ENCODE results near the gene GRIK1. TPM values are rescaled to one million over a fixed set of nuclear protein-coding genes. Genes with fewer than 3 reads are reported as not detected.

The GRIK1 gene
- 0.09 to 0.11 TPM in 2 of 3 replicates, not detected in the other for total RNA-seq (2021)
- percentile 7 among the genes with signal in this experiment for Bru-seq, nascent RNA
- long read RNA-seq, experiment 1, partial matches to known transcripts = 0 of 1 reads
- long read RNA-seq, experiment 1, other reads (novel, unspliced or antisense) = 1 of 1 reads
- long read RNA-seq, experiment 2, partial matches to known transcripts = 0 of 1 reads
- long read RNA-seq, experiment 2, other reads (novel, unspliced or antisense) = 1 of 1 reads
- long read RNA-seq, experiment 3 = 0 reads

- TF ChIP-seq NR2C2 (CRISPR knock-in tag; IDR thresholded peaks at IDR 0.05) = no peak
- no peak for TF ChIP-seq ZBTB21 (CRISPR knock-in tag; IDR thresholded peaks at IDR 0.05; ENCODE audit: borderline replicate concordance)
- TF ChIP-seq ZNF219 (CRISPR knock-in tag; IDR thresholded peaks at IDR 0.05; ENCODE audit: borderline replicate concordance) = no peak
- TF ChIP-seq JUN (CRISPR knock-in tag; IDR thresholded peaks at IDR 0.05) = no peak
- TF ChIP-seq ZNF138 (CRISPR knock-in tag; conservative IDR thresholded peaks at IDR 0.05) = no peak
- H3K4me1 Mint-ChIP-seq = peaks cover 8% of the 10 kb centered on the region
- no peaks in the 10 kb centered on the region for H3K36me3 Mint-ChIP-seq
- peak; percentile 27 for DNase-seq (ENCODE audit: low spot score)
- POLR2A ChIA-PET = no interaction called here
- H3K4me3 Mint-ChIP-seq = peak within 1 kb of the TSS; percentile 93
- CTCF ChIA-PET = interaction anchor here (0.7 to 1.8 kb wide), 4 partner anchors 23 to 850 kb away, joined by 3 to 13 read pairs (median 5); no protein-coding TSS in a partner anchor
- H3K9me3 Mint-ChIP-seq = no peaks in the 10 kb centered on the region
- peaks cover 63% of the 10 kb centered on the region for H3K27me3 Mint-ChIP-seq (ENCODE audit: low read depth)
- no peak within 1 kb of the TSS for H3K27ac Mint-ChIP-seq
- ATAC-seq = peak; percentile 64
These were observed at the start of gene GRIK1 for GRCh38 chr21:29939924-29940275. TSS of gene GRIK1 (minus strand) at chr21:29939996.

- CTCF ChIA-PET = no interaction called here
- TF ChIP-seq CREB1 (CRISPR knock-in tag; IDR thresholded peaks at IDR 0.05) = no peak
- no peak for TF ChIP-seq ATF6 (CRISPR knock-in tag; IDR thresholded peaks at IDR 0.05)
- Mint-ChIP-seq H3K4me1 (peaks cover 5% of the 10 kb centered on the region; the same call in 1 of the 2 replicates), H3K36me3 (peaks cover 14% of the 10 kb centered on the region), H3K27ac (no peak overlapping the region), H3K9me3 (peaks cover 20% of the 10 kb centered on the region), H3K27me3 (ENCODE audit: low read depth) (no peaks in the 10 kb centered on the region), H3K4me3 (no peak overlapping the region)
- POLR2A ChIA-PET = no interaction called here
- ATAC-seq (no peak), DNase-seq (ENCODE audit: low spot score) (no peak)
These were observed 48.0 kb upstream of the GRIK1 start for GRCh38 chr21:29987762-29988161.

GRCh38 chr21:29985866-29986265, 46.1 kb upstream of the GRIK1 start:
- DNase-seq (ENCODE audit: low spot score) (no peak), ATAC-seq (no peak)
- H3K4me3 Mint-ChIP-seq = no peak overlapping the region
- peaks cover 14% of the 10 kb centered on the region for H3K36me3 Mint-ChIP-seq
- no peak overlapping the region for H3K27ac Mint-ChIP-seq
- H3K27me3 Mint-ChIP-seq (ENCODE audit: low read depth) = no peaks in the 10 kb centered on the region
- POLR2A ChIA-PET = no interaction called here
- TF ChIP-seq E2F1 (CRISPR knock-in tag; IDR thresholded peaks at IDR 0.05) = no peak
- TF ChIP-seq E2F5 (CRISPR knock-in tag; IDR thresholded peaks at IDR 0.05) = no peak
- no peak for TF ChIP-seq ZMAT4 (CRISPR knock-in tag; IDR thresholded peaks at IDR 0.05)
- TF ChIP-seq TP53 (CRISPR knock-in tag; IDR thresholded peaks at IDR 0.05) = no peak
- no peak for TF ChIP-seq MLX (CRISPR knock-in tag; IDR thresholded peaks at IDR 0.05)
- no peak for TF ChIP-seq FOXJ3 (CRISPR knock-in tag; IDR thresholded peaks at IDR 0.05; ENCODE audit: borderline replicate concordance)
- no peak for TF ChIP-seq ZNF263 (CRISPR knock-in tag; IDR thresholded peaks at IDR 0.05; ENCODE audit: low read depth)
- TF ChIP-seq CREB1 (CRISPR knock-in tag; IDR thresholded peaks at IDR 0.05) = no peak
- TF ChIP-seq CREM (CRISPR knock-in tag; IDR thresholded peaks at IDR 0.05) = no peak
- no peak for TF ChIP-seq PRRX2 (CRISPR knock-in tag; IDR thresholded peaks at IDR 0.05)
- no peak for TF ChIP-seq ZNF416 (CRISPR knock-in tag; IDR thresholded peaks at IDR 0.05)
- TF ChIP-seq AFF4 (CRISPR knock-in tag; IDR thresholded peaks at IDR 0.05; ENCODE audit: borderline replicate concordance) = no peak
- no peak for TF ChIP-seq ZBTB21 (CRISPR knock-in tag; IDR thresholded peaks at IDR 0.05; ENCODE audit: borderline replicate concordance)
- no peak for TF ChIP-seq KAT7 (CRISPR knock-in tag; IDR thresholded peaks at IDR 0.05; ENCODE audit: borderline replicate concordance)
- TF ChIP-seq MYBL2 (CRISPR knock-in tag; IDR thresholded peaks at IDR 0.05) = no peak
- CTCF ChIA-PET = no interaction called here
- peaks cover 20% of the 10 kb centered on the region for H3K9me3 Mint-ChIP-seq
- no peaks in the 10 kb centered on the region for H3K4me1 Mint-ChIP-seq
